Upper lobe of right lung (tissue), 1 donor: ENCODE data around the gene RRH. TPM values are rescaled to one million over a fixed set of nuclear protein-coding genes. Genes with fewer than 3 reads are reported as not detected.

Experiments
- ATAC-seq: fragments of 200-7000 bp; cut with Tn5 transposase; one replicate; pipeline ENCODE4 v1.9.1; 2020; ENCODE audit warnings: mild to moderate bottlenecking, moderate library complexity
- DNase-seq: peaks from one replicate; pipeline ENCODE4 v3.0.0-alpha.2; 2020
- H3K27ac ChIP-seq: fragments of 200-600 bp; one replicate; pipeline ENCODE4 v1.8.0; 2022
- H3K27me3 ChIP-seq: fragments of 200-600 bp; one replicate; pipeline ENCODE4 v1.8.0; 2022; ENCODE audit warnings: mild to moderate bottlenecking
- H3K36me3 ChIP-seq: fragments of 200-600 bp; one replicate; pipeline ENCODE4 v1.8.0; 2022
- H3K4me1 ChIP-seq: fragments of 200-600 bp; one replicate; pipeline ENCODE4 v1.8.0; 2022
- H3K4me3 ChIP-seq: fragments of 200-600 bp; one replicate; pipeline ENCODE4 v1.8.0; 2022; ENCODE audit warnings: mild to moderate bottlenecking
- H3K9me3 ChIP-seq: fragments of 200-600 bp; one replicate; pipeline ENCODE4 v1.8.0; 2022
- intact Hi-C: fragments of 100-400 bp; cut with DNase I; formaldehyde crosslinking; loops from one replicate; pipeline ENCODE4 v1.11.0; 2022
- total RNA-seq: library from RNA; stranded (reverse); fragmentation: NEBNext Ultra II Directional; extraction: Animal tissue kit (Norgen Biotek cat#: 25700); gene quantifications from one replicate; pipeline ENCODE4 v1.2.1, GENCODE V29; 2021
- TF ChIP-seq, protein P1 (sequence below): fragments of 200-600 bp; IDR thresholded peaks from one replicate; pipeline ENCODE4 v1.8.0; 2022; ENCODE audit warnings: antibody characterized with exemption
- donor health status: DM: no; HTN: yes; CAD: no; lungs with severe emphysema.

The RRH gene
- total RNA-seq, 1 donor from 2014 or later = not detected

DNA sequence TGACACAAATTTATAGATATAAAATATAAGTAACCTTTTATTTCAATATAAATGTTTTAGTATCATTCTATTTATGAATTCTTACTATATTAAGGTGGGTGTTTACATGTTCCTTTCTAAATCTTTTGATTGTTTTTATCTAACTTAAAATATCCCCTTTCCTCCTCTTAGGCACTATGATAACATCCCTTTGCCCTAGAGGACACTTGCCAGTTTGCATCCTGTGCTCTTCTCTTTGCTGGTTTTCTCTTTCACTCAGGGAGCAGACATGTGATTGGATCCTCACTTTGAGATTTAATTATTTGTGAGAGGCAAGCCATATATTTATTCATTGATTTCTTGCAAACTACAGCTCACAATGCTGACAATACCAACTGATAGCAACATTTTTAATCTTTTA lies 36.4 kb downstream of the RRH start:
- Histone ChIP-seq H3K4me3 (no peak overlapping the region), H3K4me1 (no peaks in the 10 kb centered on the region), H3K27ac (no peak overlapping the region), H3K36me3 (no peaks in the 10 kb centered on the region), H3K27me3 (no peaks in the 10 kb centered on the region), H3K9me3 (no peaks in the 10 kb centered on the region)
- intact Hi-C loops = no loop called here
- TF ChIP-seq, protein P1, sequence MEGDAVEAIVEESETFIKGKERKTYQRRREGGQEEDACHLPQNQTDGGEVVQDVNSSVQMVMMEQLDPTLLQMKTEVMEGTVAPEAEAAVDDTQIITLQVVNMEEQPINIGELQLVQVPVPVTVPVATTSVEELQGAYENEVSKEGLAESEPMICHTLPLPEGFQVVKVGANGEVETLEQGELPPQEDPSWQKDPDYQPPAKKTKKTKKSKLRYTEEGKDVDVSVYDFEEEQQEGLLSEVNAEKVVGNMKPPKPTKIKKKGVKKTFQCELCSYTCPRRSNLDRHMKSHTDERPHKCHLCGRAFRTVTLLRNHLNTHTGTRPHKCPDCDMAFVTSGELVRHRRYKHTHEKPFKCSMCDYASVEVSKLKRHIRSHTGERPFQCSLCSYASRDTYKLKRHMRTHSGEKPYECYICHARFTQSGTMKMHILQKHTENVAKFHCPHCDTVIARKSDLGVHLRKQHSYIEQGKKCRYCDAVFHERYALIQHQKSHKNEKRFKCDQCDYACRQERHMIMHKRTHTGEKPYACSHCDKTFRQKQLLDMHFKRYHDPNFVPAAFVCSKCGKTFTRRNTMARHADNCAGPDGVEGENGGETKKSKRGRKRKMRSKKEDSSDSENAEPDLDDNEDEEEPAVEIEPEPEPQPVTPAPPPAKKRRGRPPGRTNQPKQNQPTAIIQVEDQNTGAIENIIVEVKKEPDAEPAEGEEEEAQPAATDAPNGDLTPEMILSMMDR = no peak
- no peak for ATAC-seq
- no peak for DNase-seq

GRCh38 chr4:109870061-109870460 lies 42.3 kb downstream of the RRH start:
- intact Hi-C loops = no loop called here

DNA sequence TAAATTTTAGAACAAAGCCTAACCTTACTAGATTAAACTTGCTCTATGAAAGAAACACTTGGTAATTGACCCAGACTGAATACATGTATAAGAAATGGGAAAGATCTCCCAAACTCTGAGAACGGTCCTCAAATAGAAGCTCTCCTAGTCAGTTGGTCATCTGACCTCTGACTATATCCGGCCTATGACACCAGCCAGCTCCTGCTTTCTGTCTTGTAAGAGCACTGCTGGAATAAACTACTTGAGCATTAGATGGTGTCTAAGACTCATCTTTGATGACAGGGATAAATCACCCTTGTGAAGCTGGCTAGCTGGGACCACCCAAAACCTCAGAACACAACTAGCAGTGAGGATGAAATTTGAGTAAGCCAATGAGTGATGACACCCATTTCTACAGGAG lies 44.3 kb downstream of the RRH start:
- H3K4me3 ChIP-seq = no peak overlapping the region
- intact Hi-C loops = no loop called here
- ATAC-seq (no peak), DNase-seq (no peak)
- no peaks in the 10 kb centered on the region for H3K36me3 ChIP-seq
- H3K9me3 ChIP-seq = no peaks in the 10 kb centered on the region
- H3K4me1 ChIP-seq = no peaks in the 10 kb centered on the region
- H3K27ac ChIP-seq = no peak overlapping the region
- TF ChIP-seq, protein P1 = no peak
- no peaks in the 10 kb centered on the region for H3K27me3 ChIP-seq

More at GRCh38 chr4:109870061-109870460, 42.3 kb downstream of the RRH start:
- Histone ChIP-seq H3K9me3 (no peaks in the 10 kb centered on the region), H3K27ac (no peak overlapping the region), H3K36me3 (no peaks in the 10 kb centered on the region), H3K27me3 (no peaks in the 10 kb centered on the region), H3K4me3 (no peak overlapping the region), H3K4me1 (no peaks in the 10 kb centered on the region)
- TF ChIP-seq, protein P1 = no peak
- no peak for ATAC-seq
- DNase-seq = no peak

GRCh38 chr4:109872950-109873656 lies 45.3 kb downstream of the RRH start:
- TF ChIP-seq, protein P1 = no peak
- H3K9me3 ChIP-seq = no peaks in the 10 kb centered on the region
- intact Hi-C loops = no loop called here
- DNase-seq (no peak), ATAC-seq (no peak)
- no peaks in the 10 kb centered on the region for H3K36me3 ChIP-seq
- H3K27me3 ChIP-seq = no peaks in the 10 kb centered on the region
- no peaks in the 10 kb centered on the region for H3K4me1 ChIP-seq
- no peak overlapping the region for H3K4me3 ChIP-seq
- H3K27ac ChIP-seq = no peak overlapping the region

GRCh38 chr4:109873791-109874514 lies 46.2 kb downstream of the RRH start:
- TF ChIP-seq, protein P1 = no peak
- Histone ChIP-seq H3K9me3 (no peaks in the 10 kb centered on the region), H3K27ac (no peak overlapping the region), H3K36me3 (no peaks in the 10 kb centered on the region), H3K27me3 (no peaks in the 10 kb centered on the region), H3K4me1 (no peaks in the 10 kb centered on the region), H3K4me3 (no peak overlapping the region)
- ATAC-seq (no peak), DNase-seq (no peak)
- intact Hi-C loops = no loop called here
